ENCODE measurements around the gene RGS21.

The RGS21 gene

GRCh38 chr1:192342842-192343241 is 26.1 kb downstream of the RGS21 start:
- Histone ChIP-seq H3K9ac (no peak overlapping the region), H3K4me3 (no peak overlapping the region), H3K4me2 (no peak overlapping the region), H3K4me1 (no peaks in the 10 kb centered on the region), H4K20me1 (no peaks in the 10 kb centered on the region), H3K27me3 (no peaks in the 10 kb centered on the region), H3K9me3 (no peaks in the 10 kb centered on the region), H3K36me3 (no peaks in the 10 kb centered on the region), H3K27ac (no peak overlapping the region)
- no peak for TF ChIP-seq Cebpa-rat (IDR thresholded peaks at IDR 0.05)

DNA sequence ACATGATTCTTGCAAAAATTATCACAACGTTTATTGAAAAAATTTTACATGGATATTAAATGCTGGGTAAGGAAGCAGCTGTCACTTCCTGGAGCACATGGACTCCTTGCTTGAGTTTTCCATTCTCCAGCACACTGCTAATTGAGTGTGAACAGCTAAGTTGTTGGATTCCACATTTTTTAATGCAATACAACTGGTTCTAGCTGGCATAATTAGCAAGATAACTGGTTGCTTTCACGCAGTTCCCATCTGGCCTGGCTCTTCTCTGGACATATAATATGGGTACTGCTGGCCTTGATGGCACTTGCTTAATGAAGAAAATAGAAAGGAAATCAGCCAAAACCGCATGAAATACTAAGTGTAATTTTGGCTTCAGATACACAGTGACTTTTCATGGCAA is 26.6 kb downstream of the RGS21 start:
- Histone ChIP-seq H3K4me1 (no peaks in the 10 kb centered on the region), H3K4me2 (no peak overlapping the region), H3K9ac (no peak overlapping the region), H4K20me1 (no peaks in the 10 kb centered on the region), H3K36me3 (no peaks in the 10 kb centered on the region), H3K9me3 (no peaks in the 10 kb centered on the region), H3K27ac (no peak overlapping the region), H3K27me3 (no peaks in the 10 kb centered on the region), H3K4me3 (no peak overlapping the region)
- no peak for TF ChIP-seq Cebpa-rat (IDR thresholded peaks at IDR 0.05)

GRCh38 chr1:192349314-192349713 is 32.5 kb downstream of the RGS21 start:
- H3K4me1 ChIP-seq = no peaks in the 10 kb centered on the region
- no peak overlapping the region for H3K9ac ChIP-seq
- no peaks in the 10 kb centered on the region for H4K20me1 ChIP-seq
- H3K4me2 ChIP-seq = no peak overlapping the region
- TF ChIP-seq Cebpa-rat (IDR thresholded peaks at IDR 0.05) = no peak
- H3K4me3 ChIP-seq = no peak overlapping the region
- no peaks in the 10 kb centered on the region for H3K27me3 ChIP-seq
- H3K9me3 ChIP-seq = no peaks in the 10 kb centered on the region
- no peaks in the 10 kb centered on the region for H3K36me3 ChIP-seq
- H3K27ac ChIP-seq = no peak overlapping the region

DNA sequence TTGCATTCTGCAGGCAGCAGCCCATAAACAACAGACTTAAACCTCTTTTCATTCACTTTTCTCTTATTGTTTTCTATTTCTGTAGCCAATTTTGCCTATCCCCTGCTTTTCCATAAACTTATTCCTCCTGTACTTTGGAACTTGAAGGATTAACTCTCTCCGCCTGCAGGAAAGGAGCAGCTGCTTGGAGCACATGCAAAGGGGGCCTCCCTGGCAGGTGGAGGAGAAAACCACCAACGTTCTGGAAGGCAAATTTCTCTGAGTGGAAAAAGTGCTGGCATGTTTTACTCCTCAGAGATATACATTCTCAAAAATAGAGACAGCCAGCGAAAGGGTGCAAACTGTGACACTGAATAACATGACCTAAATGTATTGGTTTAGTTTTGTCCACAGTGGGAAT is 33.6 kb downstream of the RGS21 start:
- no peak overlapping the region for H3K27ac ChIP-seq
- H3K9me3 ChIP-seq = no peaks in the 10 kb centered on the region
- no peaks in the 10 kb centered on the region for H3K36me3 ChIP-seq
- H3K27me3 ChIP-seq = no peaks in the 10 kb centered on the region
- no peak overlapping the region for H3K4me3 ChIP-seq
- no peaks in the 10 kb centered on the region for H4K20me1 ChIP-seq
- no peak overlapping the region for H3K9ac ChIP-seq
- no peaks in the 10 kb centered on the region for H3K4me1 ChIP-seq
- H3K4me2 ChIP-seq = no peak overlapping the region
- TF ChIP-seq Cebpa-rat (IDR thresholded peaks at IDR 0.05) = no peak

DNA sequence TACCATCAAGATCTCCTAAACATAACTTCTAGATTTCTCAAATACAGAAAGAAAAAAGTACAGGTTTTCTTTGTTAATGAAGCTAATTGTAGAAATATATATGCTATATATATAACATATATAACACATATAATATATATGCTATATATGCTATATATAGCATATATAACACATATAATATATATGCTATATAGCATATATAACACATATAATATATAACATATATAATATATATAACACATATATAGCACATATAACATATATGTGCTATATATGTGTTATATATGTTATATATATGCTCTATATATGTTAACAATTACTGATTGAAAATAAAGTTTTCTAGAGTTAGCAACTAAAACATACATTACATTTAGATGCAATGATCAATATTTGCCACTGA is 34.8 kb downstream of the RGS21 start:
- H3K27ac ChIP-seq = no peak overlapping the region
- H3K4me1 ChIP-seq = no peaks in the 10 kb centered on the region
- no peak overlapping the region for H3K9ac ChIP-seq
- H3K4me2 ChIP-seq = no peak overlapping the region
- no peaks in the 10 kb centered on the region for H3K9me3 ChIP-seq
- no peaks in the 10 kb centered on the region for H4K20me1 ChIP-seq
- H3K27me3 ChIP-seq = no peaks in the 10 kb centered on the region
- H3K36me3 ChIP-seq = no peaks in the 10 kb centered on the region
- TF ChIP-seq Cebpa-rat (IDR thresholded peaks at IDR 0.05) = no peak
- H3K4me3 ChIP-seq = no peak overlapping the region

- TF ChIP-seq Cebpa-rat (IDR thresholded peaks at IDR 0.05) = no peak
- Histone ChIP-seq H4K20me1 (no peaks in the 10 kb centered on the region), H3K27ac (no peak overlapping the region), H3K27me3 (no peaks in the 10 kb centered on the region), H3K36me3 (no peaks in the 10 kb centered on the region), H3K4me1 (no peaks in the 10 kb centered on the region), H3K4me2 (no peak overlapping the region), H3K9me3 (no peaks in the 10 kb centered on the region), H3K9ac (no peak overlapping the region), H3K4me3 (no peak overlapping the region)
Observed at GRCh38 chr1:192357924-192358323, 41.1 kb downstream of the RGS21 start.

DNA sequence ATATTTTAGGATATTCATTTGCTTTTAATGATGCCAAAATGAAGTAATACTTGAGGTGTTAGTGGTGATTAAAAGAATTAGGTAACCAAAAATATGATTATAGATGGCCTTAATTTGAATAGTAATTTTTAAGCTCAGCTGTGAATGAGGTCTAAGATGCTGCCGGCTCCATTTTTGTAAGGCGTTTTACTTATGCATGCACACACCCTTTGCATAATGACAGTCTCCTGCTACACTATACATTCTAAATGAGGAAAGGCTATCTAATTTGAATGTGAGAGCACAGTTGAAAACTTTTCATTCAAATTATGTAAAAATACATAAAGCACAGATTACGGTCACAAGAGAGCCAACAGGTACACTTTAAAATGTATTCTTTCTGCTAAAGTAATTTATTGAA is 41.6 kb downstream of the RGS21 start:
- no peaks in the 10 kb centered on the region for H3K9me3 ChIP-seq
- no peaks in the 10 kb centered on the region for H3K4me1 ChIP-seq
- no peaks in the 10 kb centered on the region for H3K27me3 ChIP-seq
- TF ChIP-seq Cebpa-rat (IDR thresholded peaks at IDR 0.05) = no peak
- H3K27ac ChIP-seq = no peak overlapping the region
- H3K9ac ChIP-seq = no peak overlapping the region
- no peaks in the 10 kb centered on the region for H4K20me1 ChIP-seq
- H3K4me3 ChIP-seq = no peak overlapping the region
- no peak overlapping the region for H3K4me2 ChIP-seq
- H3K36me3 ChIP-seq = no peaks in the 10 kb centered on the region

GRCh38 chr1:192358822-192359221 is 42.0 kb downstream of the RGS21 start:
- Histone ChIP-seq H3K9ac (no peak overlapping the region), H4K20me1 (no peaks in the 10 kb centered on the region), H3K27me3 (no peaks in the 10 kb centered on the region), H3K4me2 (no peak overlapping the region), H3K4me3 (no peak overlapping the region), H3K27ac (no peak overlapping the region), H3K4me1 (no peaks in the 10 kb centered on the region), H3K36me3 (no peaks in the 10 kb centered on the region), H3K9me3 (no peaks in the 10 kb centered on the region)
- no peak for TF ChIP-seq Cebpa-rat (IDR thresholded peaks at IDR 0.05)

DNA sequence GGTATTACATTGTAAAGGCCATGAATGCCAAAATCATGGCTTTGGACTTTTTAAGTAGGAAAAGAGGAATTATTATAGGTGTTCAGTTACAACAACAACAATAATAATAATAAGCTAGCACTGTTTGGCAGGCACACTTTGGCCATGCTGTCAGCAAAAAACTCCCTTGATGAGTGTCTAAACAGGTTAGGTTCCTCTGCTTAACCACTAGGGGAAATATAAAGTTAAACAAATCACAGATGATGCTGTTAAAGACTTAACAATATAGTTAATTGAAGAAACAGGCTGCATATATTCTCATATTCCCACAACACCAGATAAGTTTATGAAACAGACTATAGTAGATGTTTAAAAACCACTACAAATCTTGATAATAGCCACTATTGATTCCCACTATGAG is 46.4 kb downstream of the RGS21 start:
- no peak overlapping the region for H3K4me2 ChIP-seq
- no peaks in the 10 kb centered on the region for H3K36me3 ChIP-seq
- H3K9me3 ChIP-seq = no peaks in the 10 kb centered on the region
- no peak overlapping the region for H3K9ac ChIP-seq
- no peaks in the 10 kb centered on the region for H3K4me1 ChIP-seq
- H4K20me1 ChIP-seq = no peaks in the 10 kb centered on the region
- H3K27me3 ChIP-seq = no peaks in the 10 kb centered on the region
- TF ChIP-seq Cebpa-rat (IDR thresholded peaks at IDR 0.05) = no peak
- H3K4me3 ChIP-seq = no peak overlapping the region
- H3K27ac ChIP-seq = no peak overlapping the region

DNA sequence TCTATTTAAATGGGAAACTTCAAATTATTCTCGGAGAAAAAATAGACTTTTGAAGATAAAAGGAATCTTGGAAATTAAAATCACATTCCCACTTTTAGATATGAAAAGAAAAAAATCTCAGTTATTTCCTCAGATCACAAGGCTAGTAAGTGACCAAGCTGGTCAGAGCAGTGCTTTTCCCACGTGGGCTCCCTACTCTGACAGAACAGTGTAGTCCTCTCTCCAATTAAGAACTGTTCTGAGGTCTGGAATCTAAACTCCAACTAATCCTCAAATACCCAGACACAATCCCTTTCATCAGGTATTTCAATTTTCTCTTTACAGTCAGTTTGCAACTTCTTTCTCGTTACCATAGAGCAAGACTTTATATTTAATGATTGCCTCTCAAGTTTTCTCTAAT is 50.6 kb downstream of the RGS21 start:
- H4K20me1 ChIP-seq = no peaks in the 10 kb centered on the region
- H3K9ac ChIP-seq = no peak overlapping the region
- H3K4me3 ChIP-seq = no peak overlapping the region
- H3K4me2 ChIP-seq = no peak overlapping the region
- no peaks in the 10 kb centered on the region for H3K4me1 ChIP-seq
- TF ChIP-seq Cebpa-rat (IDR thresholded peaks at IDR 0.05) = no peak
- H3K36me3 ChIP-seq = no peaks in the 10 kb centered on the region
- H3K9me3 ChIP-seq = no peaks in the 10 kb centered on the region
- H3K27me3 ChIP-seq = no peaks in the 10 kb centered on the region
- H3K27ac ChIP-seq = no peak overlapping the region

- Histone ChIP-seq H3K9me3 (no peaks in the 10 kb centered on the region), H3K4me1 (no peaks in the 10 kb centered on the region), H3K27ac (no peak overlapping the region), H3K4me2 (no peak overlapping the region), H3K9ac (no peak overlapping the region), H4K20me1 (no peaks in the 10 kb centered on the region), H3K4me3 (no peak overlapping the region), H3K27me3 (no peaks in the 10 kb centered on the region), H3K36me3 (no peaks in the 10 kb centered on the region)
- TF ChIP-seq Cebpa-rat (IDR thresholded peaks at IDR 0.05) = no peak
Observed at GRCh38 chr1:192375306-192375705, 58.5 kb downstream of the RGS21 start.
